GM19239 (cell line): Measurements from ENCODE around the gene CRIP2.

ENCODE experiments used
- DNase-seq: peaks from one replicate; pipeline ENCODE4 v3.0.0; 2011; ENCODE audit warnings: low spot score; ENCODE audit not compliant: insufficient read length
- FAIRE-seq: peaks from 2 replicates; lab custom pipeline; 2011; peaks lifted over from hg19 to GRCh38; lab: Jason Lieb, UNC

The CRIP2 gene

GRCh38 chr14:105486163-105486973 lies 11.7 kb downstream of the CRIP2 start, which contains the start of gene CRIP1:
Gene CRIP1, plus strand, starts transcription at chr14:105486886. Its CDS starts 374 bp downstream, at chr14:105487260.
- DNase-seq (no peak), FAIRE-seq (no peak)

GRCh38 chr14:105486974-105487448 lies 12.4 kb downstream of the CRIP2 start:
- DNase-seq, result no peak
- FAIRE-seq, result peak; percentile 76

- FAIRE-seq, result peak; percentile 61
- DNase-seq, result no peak
These were observed 12.9 kb downstream of the CRIP2 start for GRCh38 chr14:105487449-105487985.

GRCh38 chr14:105487986-105488777 lies 13.6 kb downstream of the CRIP2 start:
- FAIRE-seq, result no peak
- no peak for DNase-seq

GRCh38 chr14:105488781-105489541 lies 14.3 kb downstream of the CRIP2 start:
- DNase-seq, result no peak
- FAIRE-seq, result no peak

- peak; percentile 91 for FAIRE-seq
- peak; percentile 85 for DNase-seq
These were observed 15.1 kb downstream of the CRIP2 start for GRCh38 chr14:105489542-105490266.

GRCh38 chr14:105490267-105490571 lies 15.6 kb downstream of the CRIP2 start:
- no peak for DNase-seq
- no peak for FAIRE-seq

GRCh38 chr14:105490572-105491365 lies 16.1 kb downstream of the CRIP2 start, which contains the start of gene TEDC1:
Gene TEDC1, plus strand, starts transcription at chr14:105491246. Its CDS starts 130 bp downstream, at chr14:105491376.
- DNase-seq, result peak; percentile 96
- FAIRE-seq, result peak; percentile 100

GRCh38 chr14:105491366-105491973 lies 16.8 kb downstream of the CRIP2 start:
- FAIRE-seq, result peak; percentile 94
- peak; percentile 95 for DNase-seq

GRCh38 chr14:105492031-105492970 lies 17.7 kb downstream of the CRIP2 start:
- DNase-seq, result no peak
- no peak for FAIRE-seq

- no peak for DNase-seq
- no peak for FAIRE-seq
These were observed 18.6 kb downstream of the CRIP2 start for GRCh38 chr14:105492971-105493871.

GRCh38 chr14:105493921-105494605 lies 19.4 kb downstream of the CRIP2 start:
- FAIRE-seq (no peak), DNase-seq (no peak)

- DNase-seq (no peak), FAIRE-seq (no peak)
These were observed 19.9 kb downstream of the CRIP2 start for GRCh38 chr14:105494606-105494929.

- no peak for FAIRE-seq
- DNase-seq, result no peak
These were observed 20.7 kb downstream of the CRIP2 start for GRCh38 chr14:105495101-105495989.
